ENCODE measurements around the gene ZNF785.

Gene ZNF785

DNA sequence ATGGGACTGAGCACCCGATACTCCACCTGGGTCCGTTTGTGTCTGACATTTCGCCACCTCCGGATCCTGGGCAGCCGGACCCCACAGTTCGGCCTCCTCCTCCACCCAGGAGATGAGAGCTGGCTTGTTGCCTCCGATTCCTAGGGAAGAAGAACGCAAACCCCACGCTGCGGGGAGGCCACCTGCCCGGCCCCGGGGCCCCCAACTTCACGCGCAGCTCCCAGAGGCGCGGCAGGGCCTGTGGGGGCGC, 27.9 kb downstream of the ZNF785 start:
- POLR2A ChIA-PET: interaction anchor here (0.6 to 3.3 kb wide), 17 partner anchors 9 to 402 kb away, joined by 3 to 181 read pairs (median 12); partner anchors contain the start of genes DCTPP1, ZNF688, ZNF689 and ZNF747
- TF ChIP-seq, protein P1, sequence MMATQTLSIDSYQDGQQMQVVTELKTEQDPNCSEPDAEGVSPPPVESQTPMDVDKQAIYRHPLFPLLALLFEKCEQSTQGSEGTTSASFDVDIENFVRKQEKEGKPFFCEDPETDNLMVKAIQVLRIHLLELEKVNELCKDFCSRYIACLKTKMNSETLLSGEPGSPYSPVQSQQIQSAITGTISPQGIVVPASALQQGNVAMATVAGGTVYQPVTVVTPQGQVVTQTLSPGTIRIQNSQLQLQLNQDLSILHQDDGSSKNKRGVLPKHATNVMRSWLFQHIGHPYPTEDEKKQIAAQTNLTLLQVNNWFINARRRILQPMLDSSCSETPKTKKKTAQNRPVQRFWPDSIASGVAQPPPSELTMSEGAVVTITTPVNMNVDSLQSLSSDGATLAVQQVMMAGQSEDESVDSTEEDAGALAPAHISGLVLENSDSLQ (IDR thresholded peaks at IDR 0.05): no peak
- no peak for TF ChIP-seq FOXM1 (IDR thresholded peaks at IDR 0.05; ENCODE audit: borderline replicate concordance)
- TF ChIP-seq ELF4 (IDR thresholded peaks at IDR 0.05): no peak
- TF ChIP-seq HDGF (IDR thresholded peaks at IDR 0.05; ENCODE audit: borderline replicate concordance): no peak
- no peak for TF ChIP-seq FOXA1 (IDR thresholded peaks at IDR 0.05)
- TF ChIP-seq ARNT (IDR thresholded peaks at IDR 0.05): no peak
- no peak for TF ChIP-seq FOXK2 (IDR thresholded peaks at IDR 0.05)
- TF ChIP-seq L3MBTL2 (conservative IDR thresholded peaks at IDR 0.05): no peak
- TF ChIP-seq NFRKB (IDR thresholded peaks at IDR 0.05): no peak
- TF ChIP-seq LEF1 (IDR thresholded peaks at IDR 0.05; ENCODE audit: borderline replicate concordance): no peak
- TF ChIP-seq BHLHE40 (IDR thresholded peaks at IDR 0.05; ENCODE audit: borderline replicate concordance): no peak
- no peak for DNase-seq (ENCODE audit: extremely low spot score)
- CTCF ChIA-PET: interaction anchor here (0.6 to 2.4 kb wide), 5 partner anchors 11 to 128 kb away, joined by 3 to 19 read pairs (median 5); partner anchors contain the start of genes DCTPP1 and ZNF747

DNA sequence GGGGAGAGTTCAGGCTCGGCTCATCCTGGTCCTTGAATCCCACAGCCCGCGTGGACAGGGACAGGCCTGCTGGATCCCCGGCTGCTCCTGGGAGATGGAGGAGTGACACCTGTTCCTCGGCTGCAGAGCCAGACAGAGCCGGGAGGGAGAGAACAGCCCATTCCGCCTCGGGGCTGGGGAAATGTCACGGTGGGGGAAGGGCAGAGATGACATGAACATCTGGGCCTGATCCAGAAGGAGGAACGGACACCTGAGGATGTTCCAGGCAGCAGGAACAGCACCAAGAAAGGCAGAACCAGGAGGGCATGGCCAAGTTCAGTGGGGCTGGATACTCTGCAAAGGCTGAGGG, 29.4 kb downstream of the ZNF785 start:
- ChIA-PET POLR2A (interaction anchor here (2.5 to 3.5 kb wide), 2 partner anchors 16 to 21 kb away, joined by 12 to 24 read pairs; partner anchors contain the start of genes ZNF688 and ZNF747), CTCF (no interaction called here)
- TF ChIP-seq HDGF (IDR thresholded peaks at IDR 0.05; ENCODE audit: borderline replicate concordance) (no peak), LEF1 (IDR thresholded peaks at IDR 0.05; ENCODE audit: borderline replicate concordance) (no peak), FOXM1 (IDR thresholded peaks at IDR 0.05; ENCODE audit: borderline replicate concordance) (no peak), ELF4 (IDR thresholded peaks at IDR 0.05) (no peak), SUZ12 (IDR thresholded peaks at IDR 0.05) (no peak), CTBP1 (IDR thresholded peaks at IDR 0.05; ENCODE audit: borderline replicate concordance) (no peak), SP1 (IDR thresholded peaks at IDR 0.05) (no peak), ARNT (IDR thresholded peaks at IDR 0.05) (no peak), BHLHE40 (IDR thresholded peaks at IDR 0.05; ENCODE audit: borderline replicate concordance) (no peak), FOXA1 (IDR thresholded peaks at IDR 0.05) (no peak), NFRKB (IDR thresholded peaks at IDR 0.05) (no peak), FOXK2 (IDR thresholded peaks at IDR 0.05) (no peak), ZNF384 (IDR thresholded peaks at IDR 0.05) (no peak), TARDBP (IDR thresholded peaks at IDR 0.05) (no peak), L3MBTL2 (conservative IDR thresholded peaks at IDR 0.05) (no peak)
- TF ChIP-seq, protein P1 (IDR thresholded peaks at IDR 0.05): no peak

DNA sequence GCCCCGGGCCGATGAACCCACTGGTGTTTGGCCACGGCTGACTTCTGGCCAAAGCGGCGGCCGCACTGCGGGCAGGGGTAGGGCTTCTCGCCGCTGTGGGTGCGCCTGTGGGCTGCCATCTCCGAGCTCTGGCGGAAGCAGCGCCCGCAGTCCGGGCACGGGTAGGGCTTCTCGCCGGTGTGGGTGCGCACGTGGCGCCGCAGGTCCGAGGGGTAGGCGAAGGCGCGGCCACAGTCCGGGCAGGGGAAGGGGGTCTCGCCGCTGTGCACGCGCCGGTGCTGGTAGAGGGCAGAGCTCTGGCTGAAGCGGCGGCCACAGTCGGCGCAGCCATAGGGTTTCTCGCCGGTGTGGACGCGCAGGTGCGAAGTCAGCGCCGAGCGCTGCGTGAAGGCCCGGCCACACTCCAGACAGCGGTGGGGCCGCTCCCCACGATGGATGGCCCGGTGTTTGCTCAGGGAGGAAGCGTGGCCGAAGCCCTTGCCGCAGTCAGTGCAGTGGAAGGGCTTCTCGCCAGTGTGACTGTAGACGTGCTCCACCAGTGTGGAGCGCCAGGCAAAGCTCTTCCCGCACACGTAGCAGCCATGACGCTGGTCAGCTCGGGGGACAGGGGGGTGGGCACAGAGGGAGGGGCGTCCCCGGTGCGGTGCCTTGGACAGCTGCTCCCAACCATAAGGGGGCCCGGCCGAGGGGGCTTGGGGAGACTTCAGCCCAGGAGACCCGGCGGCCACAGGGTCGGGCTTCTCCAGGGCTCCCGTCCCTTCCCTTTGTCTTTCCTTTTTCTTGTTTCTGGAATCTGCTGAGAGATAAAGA, 30.0 kb downstream of the ZNF785 start:
- no peak for DNase-seq (ENCODE audit: extremely low spot score)
- ChIA-PET POLR2A (interaction anchor here (1.1 to 3.5 kb wide), 4 partner anchors 16 to 53 kb away, joined by 4 to 24 read pairs (median 8); partner anchors contain the start of genes ZNF688 and ZNF747), CTCF (no interaction called here)
- no peak for TF ChIP-seq ZNF384 (IDR thresholded peaks at IDR 0.05)
- TF ChIP-seq, protein P1 (IDR thresholded peaks at IDR 0.05): no peak
- no peak for TF ChIP-seq HDGF (IDR thresholded peaks at IDR 0.05; ENCODE audit: borderline replicate concordance)
- TF ChIP-seq ARNT (IDR thresholded peaks at IDR 0.05): no peak
- TF ChIP-seq CTBP1 (IDR thresholded peaks at IDR 0.05; ENCODE audit: borderline replicate concordance): no peak
- TF ChIP-seq SUZ12 (IDR thresholded peaks at IDR 0.05): no peak
- TF ChIP-seq FOXK2 (IDR thresholded peaks at IDR 0.05): no peak
- TF ChIP-seq NFRKB (IDR thresholded peaks at IDR 0.05): no peak
- TF ChIP-seq ELF4 (IDR thresholded peaks at IDR 0.05): no peak
- TF ChIP-seq SP1 (IDR thresholded peaks at IDR 0.05): no peak
- TF ChIP-seq FOXM1 (IDR thresholded peaks at IDR 0.05; ENCODE audit: borderline replicate concordance): no peak
- no peak for TF ChIP-seq L3MBTL2 (conservative IDR thresholded peaks at IDR 0.05)
- TF ChIP-seq FOXA1 (IDR thresholded peaks at IDR 0.05): no peak

More for the DNA sequence above, 29.4 kb downstream of the ZNF785 start:
- no peak for DNase-seq (ENCODE audit: extremely low spot score)

DNA sequence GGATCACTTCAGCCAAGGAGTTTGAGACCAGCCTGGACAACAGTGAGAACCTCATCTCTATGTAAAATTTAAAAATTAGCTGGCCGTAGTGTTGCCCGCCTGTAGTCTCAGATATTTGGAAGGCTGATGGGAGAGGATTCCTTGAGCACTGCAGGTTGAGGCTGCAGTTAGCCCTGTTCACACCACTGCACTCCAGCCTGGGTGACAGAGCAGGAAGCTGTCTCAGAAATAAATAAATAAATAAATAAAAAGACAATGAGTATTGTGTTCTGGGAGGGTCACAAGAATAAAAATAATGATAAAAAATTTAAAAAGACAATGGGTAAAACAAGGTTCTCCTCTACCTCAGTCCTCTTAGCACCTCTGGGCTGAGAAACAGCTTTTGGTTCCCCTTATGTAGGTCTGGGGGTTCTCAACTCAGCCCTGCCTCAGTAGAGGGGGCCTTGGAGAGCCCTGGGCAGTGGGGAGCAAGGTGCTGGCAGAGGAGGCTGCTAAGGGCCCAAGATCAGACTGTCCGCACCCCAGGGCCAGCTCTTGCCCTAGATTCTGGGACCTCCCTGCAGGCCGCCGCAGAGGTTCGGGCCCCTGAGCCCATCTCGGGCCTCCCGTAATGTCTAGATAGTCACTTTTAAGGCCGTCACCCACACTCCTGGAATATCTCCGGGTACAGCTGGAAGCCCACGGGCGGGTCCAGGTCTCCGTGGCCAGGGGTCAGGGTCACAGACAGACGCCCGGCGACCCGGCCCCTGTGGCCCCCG, 30.8 kb downstream of the ZNF785 start:
- CTCF ChIA-PET: interaction anchor here (1.2 kb wide), 1 partner anchor 19 kb away, joined by 5 read pairs; no protein-coding TSS in a partner anchor
- POLR2A ChIA-PET: interaction anchor here (1.0 to 3.5 kb wide), 5 partner anchors 11 to 54 kb away, joined by 4 to 24 read pairs (median 5); partner anchors contain the start of genes ZNF688 and ZNF747
- DNase-seq (ENCODE audit: extremely low spot score): no peak
- TF ChIP-seq CTBP1 (IDR thresholded peaks at IDR 0.05; ENCODE audit: borderline replicate concordance): no peak
- TF ChIP-seq, protein P1 (IDR thresholded peaks at IDR 0.05): no peak
- no peak for TF ChIP-seq FOXM1 (IDR thresholded peaks at IDR 0.05; ENCODE audit: borderline replicate concordance)
- no peak for TF ChIP-seq SUZ12 (IDR thresholded peaks at IDR 0.05)
- no peak for TF ChIP-seq FOXK2 (IDR thresholded peaks at IDR 0.05)
- TF ChIP-seq TARDBP (IDR thresholded peaks at IDR 0.05): no peak
- no peak for TF ChIP-seq L3MBTL2 (conservative IDR thresholded peaks at IDR 0.05)
- no peak for TF ChIP-seq ELF4 (IDR thresholded peaks at IDR 0.05)
- TF ChIP-seq LEF1 (IDR thresholded peaks at IDR 0.05; ENCODE audit: borderline replicate concordance): no peak
- TF ChIP-seq SP1 (IDR thresholded peaks at IDR 0.05): no peak
- no peak for TF ChIP-seq BHLHE40 (IDR thresholded peaks at IDR 0.05; ENCODE audit: borderline replicate concordance)
- TF ChIP-seq NFRKB (IDR thresholded peaks at IDR 0.05): no peak
- no peak for TF ChIP-seq ARNT (IDR thresholded peaks at IDR 0.05)

All from HEK293T (cell line).